ENCODE results near the gene RSPH10B2. TPM values are rescaled to one million over a fixed set of nuclear protein-coding genes. Genes with fewer than 3 reads are reported as not detected.

RSPH10B2 gene
- total and polyA plus RNA-seq, 9 of the 15 experiments (the other 6 are each of a cell fraction or from before 2014, with no cell fraction given): 0.04 to 0.11 (median 0.08) TPM; not detected in 5

DNA sequence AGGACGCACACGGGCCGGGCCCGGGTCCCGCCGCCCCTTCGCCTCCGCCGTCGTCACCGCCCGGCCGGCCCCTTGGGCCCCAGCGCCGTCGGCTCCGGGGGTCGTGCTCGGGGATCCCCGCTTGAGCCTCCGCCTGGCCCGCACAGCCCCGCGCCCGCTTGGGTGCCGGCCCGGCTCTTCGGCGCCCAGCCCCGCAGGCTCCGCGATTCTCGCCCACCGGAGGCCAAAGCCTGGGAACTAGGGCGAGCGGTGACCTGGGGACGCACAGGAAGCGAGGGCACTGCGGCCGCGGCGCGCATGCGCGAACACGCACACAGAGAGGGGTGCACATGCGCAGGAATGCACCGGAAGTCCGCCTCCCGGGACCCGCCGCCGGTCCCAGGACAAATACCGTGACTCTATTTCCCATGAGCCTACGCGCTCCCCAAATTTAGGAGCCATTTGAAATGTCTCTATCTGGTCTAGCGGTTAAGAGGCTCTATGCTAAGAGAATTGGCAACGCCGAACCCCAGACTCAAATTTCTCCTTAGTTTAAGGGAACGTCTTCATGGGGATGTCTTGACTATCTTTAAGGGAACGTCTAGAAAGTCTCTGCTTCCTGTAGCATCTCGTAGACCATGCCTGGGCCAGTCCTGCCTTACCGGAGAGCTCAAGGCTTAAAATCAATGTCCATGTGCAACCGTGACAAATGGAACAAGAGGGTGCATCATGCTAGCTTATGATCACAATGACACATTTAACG lies 47.1 kb upstream of the RSPH10B2 start, which contains the start of gene ZNF12 (continued):
- TF ChIP-seq SIRT6 (IDR thresholded peaks at IDR 0.05; ENCODE audit: low read depth, low read length) (no peak), TCF7 (IDR thresholded peaks at IDR 0.05; ENCODE audit: borderline replicate concordance) (no peak), MTF1 (CRISPR knock-in tag; IDR thresholded peaks at IDR 0.05; ENCODE audit: borderline replicate concordance) (no peak), SIX5 (IDR thresholded peaks at IDR 0.05; ENCODE audit: borderline replicate concordance in 1 of 2, insufficient read depth in 1 of 2, low read depth in 1 of 2, low read length in 2 of 2) (no peak), YBX1 (IDR thresholded peaks at IDR 0.05) (no peak), CHCHD3 (CRISPR knock-in tag; IDR thresholded peaks at IDR 0.05) (no peak), MAFG (tag; conservative IDR thresholded peaks at IDR 0.05) (no peak), MEF2D (tag; conservative IDR thresholded peaks at IDR 0.05; ENCODE audit: low read depth) (0 out of 2 replicates have a peak, but pooled peaks have one; percentile 50), ZNF830 (CRISPR knock-in tag; IDR thresholded peaks at IDR 0.05) (no peak), HDAC2 (IDR thresholded peaks at IDR 0.05) (no peak), ZHX1 (conservative IDR thresholded peaks at IDR 0.05; ENCODE audit: low read length) (no peak), TAF9B (IDR thresholded peaks at IDR 0.05; ENCODE audit: partially characterized antibody) (no peak), NCOA4 (IDR thresholded peaks at IDR 0.05; ENCODE audit: partially characterized antibody) (no peak), USF1 (CRISPR knock-in tag; IDR thresholded peaks at IDR 0.05) (0 out of 2 replicates have a peak, but pooled peaks have one; percentile 6), FOXM1 (IDR thresholded peaks at IDR 0.05; ENCODE audit: low read depth) (no peak), FOXM1 (CRISPR knock-in tag; IDR thresholded peaks at IDR 0.05; ENCODE audit: low read depth) (peak; percentile 57; the same call in 1 of the 2 replicates), MCM2 (IDR thresholded peaks at IDR 0.05; ENCODE audit: low read depth) (no peak), BCOR (IDR thresholded peaks at IDR 0.05) (no peak), SIN3A (IDR thresholded peaks at IDR 0.05; ENCODE audit: borderline replicate concordance in 2 of 2, control insufficient read depth in 1 of 2, low read depth in 2 of 2, low read length in 2 of 2) (0 out of 4 replicates have a peak, but pooled peaks of 1 of the 2 experiments have one; percentile 7)
- TF ChIP-seq, protein P1, sequence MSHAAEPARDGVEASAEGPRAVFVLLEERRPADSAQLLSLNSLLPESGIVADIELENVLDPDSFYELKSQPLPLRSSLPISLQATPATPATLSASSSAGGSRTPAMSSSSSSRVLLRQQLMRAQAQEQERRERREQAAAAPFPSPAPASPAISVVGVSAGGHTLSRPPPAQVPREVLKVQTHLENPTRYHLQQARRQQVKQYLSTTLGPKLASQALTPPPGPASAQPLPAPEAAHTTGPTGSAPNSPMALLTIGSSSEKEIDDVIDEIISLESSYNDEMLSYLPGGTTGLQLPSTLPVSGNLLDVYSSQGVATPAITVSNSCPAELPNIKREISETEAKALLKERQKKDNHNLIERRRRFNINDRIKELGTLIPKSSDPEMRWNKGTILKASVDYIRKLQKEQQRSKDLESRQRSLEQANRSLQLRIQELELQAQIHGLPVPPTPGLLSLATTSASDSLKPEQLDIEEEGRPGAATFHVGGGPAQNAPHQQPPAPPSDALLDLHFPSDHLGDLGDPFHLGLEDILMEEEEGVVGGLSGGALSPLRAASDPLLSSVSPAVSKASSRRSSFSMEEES (CRISPR knock-in tag; IDR thresholded peaks at IDR 0.05): no peak
- TF ChIP-seq, protein P2, sequence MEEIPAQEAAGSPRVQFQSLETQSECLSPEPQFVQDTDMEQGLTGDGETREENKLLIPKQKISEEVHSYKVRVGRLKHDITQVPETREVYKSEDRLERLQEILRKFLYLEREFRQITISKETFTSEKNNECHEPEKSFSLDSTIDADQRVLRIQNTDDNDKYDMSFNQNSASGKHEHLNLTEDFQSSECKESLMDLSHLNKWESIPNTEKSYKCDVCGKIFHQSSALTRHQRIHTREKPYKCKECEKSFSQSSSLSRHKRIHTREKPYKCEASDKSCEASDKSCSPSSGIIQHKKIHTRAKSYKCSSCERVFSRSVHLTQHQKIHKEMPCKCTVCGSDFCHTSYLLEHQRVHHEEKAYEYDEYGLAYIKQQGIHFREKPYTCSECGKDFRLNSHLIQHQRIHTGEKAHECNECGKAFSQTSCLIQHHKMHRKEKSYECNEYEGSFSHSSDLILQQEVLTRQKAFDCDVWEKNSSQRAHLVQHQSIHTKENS (CRISPR knock-in tag; IDR thresholded peaks at IDR 0.05): no peak
